ENCODE results near the gene MRPL38.
"Not testable (repeated sequence)": the region's sequence is repeated elsewhere in the genome, so short reads cannot be mapped to it uniquely, and the experiment has no call there.

Gene MRPL38

GRCh38 chr17:75876190-75876937 lies 28.3 kb downstream of the MRPL38 start:
- no peak for DNase-seq (ENCODE audit: low read depth)

GRCh38 chr17:75875940-75876189 lies 28.8 kb downstream of the MRPL38 start:
- no peak for DNase-seq (ENCODE audit: low read depth)

- no peak for DNase-seq (ENCODE audit: low read depth)
Observed at GRCh38 chr17:75875182-75875939, 29.3 kb downstream of the MRPL38 start.

DNA sequence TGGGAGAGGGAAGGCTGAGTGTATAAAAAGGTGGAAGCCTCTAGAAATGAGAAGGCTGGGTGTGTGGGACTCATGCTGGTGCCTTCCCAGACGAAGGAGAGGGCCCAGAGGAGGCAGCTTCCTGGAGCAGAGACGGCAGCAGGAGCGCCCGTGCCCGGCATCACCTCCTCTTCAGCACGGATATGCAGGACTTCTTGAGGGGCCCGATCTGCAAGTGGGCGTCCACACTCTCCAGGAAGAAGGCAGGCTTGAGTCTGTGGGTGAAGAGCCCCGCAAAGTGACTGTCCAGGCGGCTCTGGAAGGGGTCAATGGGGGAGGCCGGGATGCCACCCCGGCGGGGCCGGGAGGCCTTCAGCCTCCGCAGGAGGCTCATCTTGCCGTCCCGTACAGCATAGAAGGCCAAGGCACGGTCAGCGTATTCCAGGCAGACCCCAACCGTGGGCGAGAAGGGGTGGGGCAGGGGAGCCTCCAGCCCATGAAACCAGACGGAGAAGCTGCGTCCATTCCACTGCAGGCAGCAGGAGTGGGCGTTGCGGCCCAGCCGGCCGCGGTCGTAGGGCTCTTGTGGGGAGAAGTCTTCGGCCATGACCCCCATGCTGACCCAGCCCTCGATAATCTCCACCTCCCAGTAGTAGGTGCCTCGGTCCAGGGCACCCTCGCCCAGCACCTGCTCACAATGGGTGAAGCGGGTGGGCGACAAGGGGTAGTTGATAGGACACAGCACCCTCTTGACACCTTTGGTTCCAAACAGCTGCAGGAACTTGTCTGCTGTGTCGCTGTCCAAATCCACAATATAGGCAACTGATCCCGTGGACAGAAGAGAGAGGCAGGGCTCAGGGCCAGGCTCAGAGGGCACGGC lies 30.1 kb downstream of the MRPL38 start:
- no peak for DNase-seq (ENCODE audit: low read depth)

- DNase-seq (ENCODE audit: low read depth): no peak
Observed at GRCh38 chr17:75873587-75874322, 30.9 kb downstream of the MRPL38 start.

GRCh38 chr17:75872434-75873351 lies 32.0 kb downstream of the MRPL38 start:
- DNase-seq (ENCODE audit: low read depth): no peak

GRCh38 chr17:75870228-75870627 lies 34.5 kb downstream of the MRPL38 start:
- not testable (repeated sequence) for DNase-seq (ENCODE audit: low read depth)

DNA sequence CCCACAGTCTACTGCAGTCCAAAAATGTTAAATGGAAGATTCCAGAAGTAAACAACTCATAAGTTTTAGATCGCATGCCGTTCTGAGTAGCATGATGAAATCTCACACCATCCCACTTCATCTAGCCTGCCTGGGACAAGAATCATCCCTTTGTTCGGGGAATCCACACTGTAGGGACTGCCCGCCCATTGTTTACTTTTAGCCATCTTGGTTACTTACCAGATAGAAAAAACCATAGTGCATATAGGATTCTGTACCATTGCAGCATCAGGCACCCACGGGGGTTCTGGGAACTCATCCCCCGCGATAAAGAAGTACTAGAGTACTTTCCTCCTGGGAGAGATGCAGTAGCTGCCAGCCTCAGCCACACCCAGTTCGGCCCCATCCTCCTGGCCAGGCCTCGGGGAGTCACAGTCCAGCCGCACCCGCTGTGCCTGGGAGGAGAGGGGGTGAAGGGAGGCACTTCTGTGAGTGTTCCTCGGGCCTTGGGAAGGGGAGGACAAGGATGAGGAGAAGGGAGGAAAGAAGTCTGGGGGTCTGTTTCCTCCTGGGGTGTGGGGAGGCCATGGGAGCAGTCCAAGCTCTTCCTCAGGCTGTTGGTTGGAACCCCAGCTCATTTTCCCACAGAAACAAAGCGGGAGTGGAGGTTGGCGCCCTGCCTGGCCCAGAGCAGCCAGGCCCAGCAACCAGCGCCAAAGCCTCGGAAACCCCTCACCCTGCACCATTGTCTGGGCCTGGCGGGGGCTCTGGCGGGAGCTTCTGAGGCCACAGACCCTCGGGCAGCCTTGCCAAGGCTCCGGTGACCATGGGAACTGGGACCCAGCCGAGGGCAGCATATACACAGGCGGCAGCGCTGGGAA lies 35.2 kb downstream of the MRPL38 start:
- no peak for DNase-seq (ENCODE audit: low read depth)

GRCh38 chr17:75868730-75869281 lies 35.9 kb downstream of the MRPL38 start:
- DNase-seq (ENCODE audit: low read depth): not testable (repeated sequence)

- not testable (repeated sequence) for DNase-seq (ENCODE audit: low read depth)
Observed at GRCh38 chr17:75865404-75866188, 39.1 kb downstream of the MRPL38 start.

DNA sequence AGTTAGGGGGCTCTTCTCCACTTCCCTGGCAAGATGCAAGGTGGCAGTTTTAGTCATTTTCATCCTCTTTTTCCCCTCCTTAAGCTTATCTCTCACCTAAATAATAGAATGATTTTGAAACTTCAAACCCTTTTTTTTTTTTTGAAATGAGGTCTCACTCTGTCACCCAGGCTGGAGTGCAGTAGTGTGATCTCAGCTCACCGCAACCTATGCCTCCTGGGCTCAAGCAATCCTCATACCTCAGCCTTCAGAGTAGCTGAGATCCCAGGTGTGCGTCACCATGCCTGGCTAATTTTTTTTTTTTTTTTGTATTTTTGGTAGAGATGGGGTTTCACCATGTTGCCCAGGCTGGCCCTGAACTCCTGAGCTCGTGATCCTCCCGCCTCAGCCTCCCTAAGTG lies 39.8 kb downstream of the MRPL38 start:
- not testable (repeated sequence) for DNase-seq (ENCODE audit: low read depth)

DNA sequence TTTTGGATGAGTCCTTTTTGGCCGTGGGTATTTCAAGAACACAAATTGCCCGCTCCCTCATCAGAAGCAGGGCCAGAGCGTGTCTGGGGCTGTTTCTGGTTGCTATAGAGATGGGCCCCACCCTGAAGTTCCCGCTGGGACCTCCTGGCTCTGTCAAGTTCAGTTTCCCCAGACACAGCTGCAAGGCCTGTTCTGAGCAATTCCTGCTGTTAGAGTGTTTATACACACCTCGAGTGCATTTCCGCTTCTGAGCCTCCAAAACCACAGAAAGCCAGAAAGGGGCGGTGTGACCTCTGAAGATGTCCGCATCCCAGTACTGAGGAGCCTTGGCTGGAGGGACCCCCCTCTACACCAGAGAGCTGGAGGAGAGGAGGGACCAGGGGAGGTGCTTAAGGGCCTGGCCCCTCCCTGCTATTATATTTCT lies 40.2 kb downstream of the MRPL38 start:
- DNase-seq (ENCODE audit: low read depth): no peak

DNA sequence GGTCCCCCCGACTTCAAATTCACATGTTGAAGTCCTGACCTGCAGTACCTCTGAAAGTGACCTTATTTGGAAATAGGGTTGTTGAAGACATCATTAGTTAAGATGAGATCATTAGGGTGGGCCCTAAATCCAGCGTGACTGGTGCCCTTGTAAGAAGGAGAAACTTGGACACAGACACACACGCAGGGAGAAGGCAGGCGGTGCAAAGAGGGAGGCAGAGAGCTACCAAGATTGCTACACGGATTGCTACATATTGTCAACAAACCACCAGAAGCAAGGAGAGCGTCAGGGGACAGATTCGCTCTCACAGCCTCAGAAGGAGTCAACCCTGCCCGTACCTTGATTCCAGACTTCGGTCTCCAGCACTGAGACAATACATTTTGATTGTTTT lies 42.8 kb downstream of the MRPL38 start:
- DNase-seq (ENCODE audit: low read depth): no peak

DNA sequence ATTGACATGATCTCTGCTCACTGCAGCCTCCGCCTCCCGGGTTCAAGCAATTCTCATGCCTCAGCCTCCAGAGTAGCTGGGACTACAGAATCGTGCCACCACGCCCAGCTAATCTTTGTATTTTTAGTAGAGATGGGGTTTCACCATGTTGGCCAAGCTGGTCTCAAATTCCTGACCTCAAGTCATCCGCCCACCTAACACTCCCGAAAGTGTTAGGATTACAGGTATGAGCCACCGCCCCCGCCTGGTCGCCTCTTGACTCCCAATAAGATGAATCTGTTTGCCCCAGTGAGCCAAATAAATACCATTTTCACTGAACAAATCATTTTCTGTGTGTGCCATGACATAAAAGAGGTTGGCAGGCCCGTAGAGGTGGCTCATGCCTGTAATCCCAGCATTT lies 45.3 kb downstream of the MRPL38 start:
- not testable (repeated sequence) for DNase-seq (ENCODE audit: low read depth)

- no peak for DNase-seq (ENCODE audit: low read depth)
Observed at GRCh38 chr17:75856062-75856756, 48.5 kb downstream of the MRPL38 start.

DNA sequence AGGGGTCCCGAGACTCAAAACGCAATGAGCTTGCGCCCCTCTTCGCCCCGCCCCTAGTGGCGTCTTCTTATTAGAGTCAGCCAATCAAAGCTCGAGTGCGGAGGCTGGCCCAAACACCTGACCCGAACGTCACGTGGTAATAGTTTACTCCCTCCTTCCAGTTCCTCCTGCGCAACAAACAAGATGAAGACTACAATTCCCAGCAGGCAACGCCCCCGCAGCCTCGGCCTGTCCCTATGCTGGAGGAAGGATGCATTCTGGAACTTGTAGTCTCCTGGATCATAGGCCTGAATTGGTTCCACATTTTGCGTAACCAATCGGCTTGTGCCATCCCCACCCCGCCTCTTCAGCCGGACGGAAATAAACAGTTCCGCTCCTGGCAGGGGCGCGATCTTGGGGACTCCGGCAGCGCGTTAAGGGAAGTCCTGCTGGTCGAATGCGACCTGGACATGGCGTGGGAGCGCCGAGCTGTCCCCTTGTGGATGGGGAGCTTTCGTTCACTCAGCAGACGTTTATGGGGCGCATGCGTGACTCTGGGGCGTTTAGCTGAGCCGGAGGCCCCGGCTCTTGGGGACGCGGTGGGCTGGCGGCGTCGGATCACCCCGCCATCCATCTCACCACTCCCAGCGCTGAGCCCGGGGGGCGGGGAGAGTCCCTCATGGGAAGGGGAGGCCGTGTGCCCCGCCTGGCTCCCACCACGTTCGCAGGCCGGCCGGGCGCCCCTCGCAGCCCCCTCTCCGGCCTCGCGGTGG lies 49.2 kb downstream of the MRPL38 start, which contains the start of gene WBP2:
WBP2 (minus strand) TSS at position 26 of the 752 bp plus-strand sequence. CDS start 38 bp downstream, outside the sequence.
- DNase-seq (ENCODE audit: low read depth): peak; percentile 93

GRCh38 chr17:75854881-75855309 lies 49.8 kb downstream of the MRPL38 start:
- DNase-seq (ENCODE audit: low read depth): no peak
